Measurements from ENCODE around the gene GLTP. TPM values are rescaled to one million over a fixed set of nuclear protein-coding genes. Genes with fewer than 3 reads are reported as not detected.

Gene GLTP
- total and polyA plus RNA-seq, 2 of the 13 experiments (the other 11 are each of a cell fraction or from before 2014, with no cell fraction given), result 10.7 to 12.9 TPM

GRCh38 chr12:109877504-109878246 is 2.7 kb downstream of the GLTP start:
- Histone ChIP-seq H3K9me3 (ENCODE audit: low read length) (no peaks in the 10 kb centered on the region), H3K9ac (ENCODE audit: insufficient read depth, low read depth, low read length) (no peak overlapping the region), H3K4me2 (ENCODE audit: low read depth, low read length) (peak overlapping the region; percentile 36; the same call in 1 of the 2 replicates), H3K27me3 (ENCODE audit: control insufficient read depth in 1 of 2, insufficient read depth in 2 of 2, low read length in 2 of 2) (peaks cover 0 to 9% of the 10 kb centered on the region in 2 experiments; a peak in 2 of 5 replicates), H3K4me1 (ENCODE audit: insufficient read depth, low read length) (peaks cover 66% of the 10 kb centered on the region), H3K4me3 (replicated peaks in 1 of 3; ENCODE audit: insufficient read depth in 1 of 3, low read depth in 2 of 3, low read length in 3 of 3) (no peak overlapping the region), H3K79me2 (ENCODE audit: insufficient read depth, low read length) (peaks cover 7% of the 10 kb centered on the region), H3K27ac (ENCODE audit: extremely low read length, insufficient read depth, low read length) (no peak overlapping the region), H2AFZ (ENCODE audit: low read length) (no peak overlapping the region), H4K20me1 (ENCODE audit: insufficient read depth, low read length) (no peaks in the 10 kb centered on the region), H3K36me3 (replicated peaks in 1 of 2; ENCODE audit: control insufficient read depth in 1 of 2, insufficient read depth in 2 of 2, low read length in 2 of 2) (no peaks in the 10 kb centered on the region)
- no peak for DNase-seq (ENCODE audit: low spot score)
- intact Hi-C loops (cut with micrococcal nuclease; ENCODE audit: unreplicated experiment), result no loop called here
- ChIA-PET CTCF (ENCODE audit: low intra/inter-chr PET ratio, low total read pairs) (no interaction called here), POLR2A (interaction anchor here (2.6 kb wide), 1 partner anchor 13 kb away, joined by 11 read pairs; no protein-coding TSS in a partner anchor)
- no peak for FAIRE-seq
- in situ Hi-C loops (cut with HindIII; ENCODE audit: extremely low pct_ligation_motif_present, low pct_unique_long_range_greater_than_20kb), result no loop called here
- TF ChIP-seq ZNF652 (CRISPR knock-in tag; IDR thresholded peaks at IDR 0.05; ENCODE audit: borderline replicate concordance, low read depth) (peak; percentile 62; the same call in 1 of the 2 replicates), ZBTB37 (CRISPR knock-in tag; IDR thresholded peaks at IDR 0.05) (0 out of 2 replicates have a peak, but pooled peaks have one; percentile 28), DNMT3B (CRISPR knock-in tag; conservative IDR thresholded peaks at IDR 0.05) (no peak), ZNF18 (CRISPR knock-in tag; IDR thresholded peaks at IDR 0.05; ENCODE audit: insufficient replicate concordance) (no peak)
- no peak for ATAC-seq
- no TSS peak for BruUV-seq (replicated peaks)
- 72% methylated on average over 10 of the region's 10 CpGs for WGBS (ENCODE audit: low lambda C conversion rate)
